ENCODE results near the gene TMPRSS2. TPM values are rescaled to one million over a fixed set of nuclear protein-coding genes. Genes with fewer than 3 reads are reported as not detected.

TMPRSS2 gene
- total and polyA plus RNA-seq, 9 of the 15 experiments (the other 6 are each of a cell fraction or from before 2014, with no cell fraction given), result 0.20 TPM; not detected in 8

DNA sequence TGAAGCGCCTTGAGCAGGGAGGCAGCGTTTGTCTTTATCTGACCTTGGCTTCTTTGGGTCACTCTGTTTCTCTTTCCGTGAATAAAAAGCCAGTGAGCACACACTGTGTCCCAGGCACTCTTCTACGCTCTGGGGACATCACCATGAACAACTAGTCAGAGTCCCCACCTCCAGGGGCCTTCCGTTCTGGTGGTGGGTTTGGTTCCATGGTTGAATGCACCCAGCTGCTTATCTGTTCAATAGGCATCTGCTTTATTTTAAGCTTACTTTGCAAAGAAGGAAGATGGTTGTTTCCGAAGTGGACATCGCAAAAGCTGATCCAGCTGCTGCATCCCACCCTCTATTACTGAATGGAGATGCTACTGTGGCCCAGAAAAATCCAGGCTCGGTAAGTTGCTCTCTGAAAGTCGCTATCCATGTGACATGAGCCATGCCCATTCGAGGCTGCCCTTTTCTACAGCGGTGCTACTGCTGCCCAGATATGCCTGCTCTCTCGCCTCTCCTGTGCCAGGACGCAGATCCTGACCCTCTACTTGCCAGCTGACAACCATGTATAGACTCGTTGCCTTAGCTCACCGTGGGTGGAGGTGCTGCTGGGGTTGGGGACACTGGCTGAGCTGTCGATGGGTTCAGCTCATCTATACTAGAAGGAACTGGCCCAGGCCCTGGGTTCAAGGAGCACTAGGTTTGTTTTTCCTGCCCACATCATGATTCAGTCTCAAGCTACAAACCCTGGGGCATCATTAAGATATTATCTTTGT is 76.0 kb downstream of the TMPRSS2 start:
- H3K4me3 ChIP-seq, result no peak overlapping the region
- no peaks in the 10 kb centered on the region for H4K20me1 ChIP-seq (replicated peaks; ENCODE audit: control insufficient read depth, insufficient read depth, low read length)
- intact Hi-C loops (cut with micrococcal nuclease), result no loop called here
- DNase-seq (ENCODE audit: extremely low read depth in 1 of 4, low spot score in 3 of 4) (no peak), FAIRE-seq (no peak), ATAC-seq (no peak)
- H2AFZ ChIP-seq (ENCODE audit: low read depth, low read length), result no peak overlapping the region
- in situ Hi-C loops (cut with MboI), result no loop called here
- H3K27me3 ChIP-seq (ENCODE audit: control insufficient read depth in 2 of 2, insufficient read depth in 2 of 2, low read length in 2 of 2), result peaks cover 13 to 24% of the 10 kb centered on the region in 2 experiments; a peak in 4 of 5 replicates
- under 1% methylated on average over 16 of the region's 16 CpGs for WGBS (ENCODE audit: insufficient coverage, low coverage, missing lambda C conversion rate)
- ChIA-PET POLR2A (interaction anchor here (0.7 kb wide), 1 partner anchor 192 kb away, joined by 3 read pairs; no protein-coding TSS in a partner anchor), CTCF (ENCODE audit: low intra/inter-chr PET ratio) (no interaction called here)
- H3K9ac ChIP-seq (ENCODE audit: insufficient read depth in 1 of 2, low read depth in 2 of 2, low read length in 2 of 2), result no peak overlapping the region
- H3K36me3 ChIP-seq (ENCODE audit: control insufficient read depth, insufficient read depth, low read length), result no peaks in the 10 kb centered on the region
- H3K79me2 ChIP-seq (ENCODE audit: control insufficient read depth, insufficient read depth, low read length), result no peaks in the 10 kb centered on the region
- H3K4me2 ChIP-seq (ENCODE audit: insufficient read depth, low read length), result no peak overlapping the region
- no TSS peak for BruUV-seq (replicated peaks)
- no peaks in the 10 kb centered on the region for H3K4me1 ChIP-seq (replicated peaks in 1 of 2; ENCODE audit: control insufficient read depth in 2 of 2, insufficient read depth in 2 of 2, low read length in 2 of 2)
- H3K9me1 ChIP-seq (ENCODE audit: control insufficient read depth, insufficient read depth, low read length), result no peaks in the 10 kb centered on the region
- H3K9me3 ChIP-seq (replicated peaks; ENCODE audit: control insufficient read depth, insufficient read depth, low read depth, low read length), result no peaks in the 10 kb centered on the region
- H3K27ac ChIP-seq (ENCODE audit: extremely low read depth, low read depth, low read length), result no peak overlapping the region
- TF ChIP-seq ZNF408 (CRISPR knock-in tag; IDR thresholded peaks at IDR 0.05; ENCODE audit: low read depth), result no peak
- TF ChIP-seq, protein P1, sequence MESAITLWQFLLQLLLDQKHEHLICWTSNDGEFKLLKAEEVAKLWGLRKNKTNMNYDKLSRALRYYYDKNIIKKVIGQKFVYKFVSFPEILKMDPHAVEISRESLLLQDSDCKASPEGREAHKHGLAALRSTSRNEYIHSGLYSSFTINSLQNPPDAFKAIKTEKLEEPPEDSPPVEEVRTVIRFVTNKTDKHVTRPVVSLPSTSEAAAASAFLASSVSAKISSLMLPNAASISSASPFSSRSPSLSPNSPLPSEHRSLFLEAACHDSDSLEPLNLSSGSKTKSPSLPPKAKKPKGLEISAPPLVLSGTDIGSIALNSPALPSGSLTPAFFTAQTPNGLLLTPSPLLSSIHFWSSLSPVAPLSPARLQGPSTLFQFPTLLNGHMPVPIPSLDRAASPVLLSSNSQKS (CRISPR knock-in tag; IDR thresholded peaks at IDR 0.05), result no peak
- no peak for TF ChIP-seq ZSCAN32 (CRISPR knock-in tag; IDR thresholded peaks at IDR 0.05)
- TF ChIP-seq IRF2 (CRISPR knock-in tag; IDR thresholded peaks at IDR 0.05), result no peak
- no peak for TF ChIP-seq KLF1 (tag; IDR thresholded peaks at IDR 0.05)
- TF ChIP-seq, protein P2, sequence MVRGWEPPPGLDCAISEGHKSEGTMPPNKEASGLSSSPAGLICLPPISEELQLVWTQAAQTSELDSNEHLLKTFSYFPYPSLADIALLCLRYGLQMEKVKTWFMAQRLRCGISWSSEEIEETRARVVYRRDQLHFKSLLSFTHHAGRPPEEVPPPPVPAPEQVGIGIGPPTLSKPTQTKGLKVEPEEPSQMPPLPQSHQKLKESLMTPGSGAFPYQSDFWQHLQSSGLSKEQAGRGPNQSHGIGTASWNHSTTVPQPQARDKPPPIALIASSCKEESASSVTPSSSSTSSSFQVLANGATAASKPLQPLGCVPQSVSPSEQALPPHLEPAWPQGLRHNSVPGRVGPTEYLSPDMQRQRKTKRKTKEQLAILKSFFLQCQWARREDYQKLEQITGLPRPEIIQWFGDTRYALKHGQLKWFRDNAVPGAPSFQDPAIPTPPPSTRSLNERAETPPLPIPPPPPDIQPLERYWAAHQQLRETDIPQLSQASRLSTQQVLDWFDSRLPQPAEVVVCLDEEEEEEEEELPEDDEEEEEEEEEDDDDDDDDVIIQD (CRISPR knock-in tag; IDR thresholded peaks at IDR 0.05), result no peak
- TF ChIP-seq, protein P3, sequence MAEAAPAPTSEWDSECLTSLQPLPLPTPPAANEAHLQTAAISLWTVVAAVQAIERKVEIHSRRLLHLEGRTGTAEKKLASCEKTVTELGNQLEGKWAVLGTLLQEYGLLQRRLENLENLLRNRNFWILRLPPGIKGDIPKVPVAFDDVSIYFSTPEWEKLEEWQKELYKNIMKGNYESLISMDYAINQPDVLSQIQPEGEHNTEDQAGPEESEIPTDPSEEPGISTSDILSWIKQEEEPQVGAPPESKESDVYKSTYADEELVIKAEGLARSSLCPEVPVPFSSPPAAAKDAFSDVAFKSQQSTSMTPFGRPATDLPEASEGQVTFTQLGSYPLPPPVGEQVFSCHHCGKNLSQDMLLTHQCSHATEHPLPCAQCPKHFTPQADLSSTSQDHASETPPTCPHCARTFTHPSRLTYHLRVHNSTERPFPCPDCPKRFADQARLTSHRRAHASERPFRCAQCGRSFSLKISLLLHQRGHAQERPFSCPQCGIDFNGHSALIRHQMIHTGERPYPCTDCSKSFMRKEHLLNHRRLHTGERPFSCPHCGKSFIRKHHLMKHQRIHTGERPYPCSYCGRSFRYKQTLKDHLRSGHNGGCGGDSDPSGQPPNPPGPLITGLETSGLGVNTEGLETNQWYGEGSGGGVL (CRISPR knock-in tag; IDR thresholded peaks at IDR 0.05), result no peak
- no peak for TF ChIP-seq SRSF7 (optimal IDR thresholded peaks at IDR 0.05; ENCODE audit: low read depth, low read length)
- no peak for TF ChIP-seq LEF1 (IDR thresholded peaks at IDR 0.05)
